ENCODE results near the gene ARHGEF6.

DNA sequence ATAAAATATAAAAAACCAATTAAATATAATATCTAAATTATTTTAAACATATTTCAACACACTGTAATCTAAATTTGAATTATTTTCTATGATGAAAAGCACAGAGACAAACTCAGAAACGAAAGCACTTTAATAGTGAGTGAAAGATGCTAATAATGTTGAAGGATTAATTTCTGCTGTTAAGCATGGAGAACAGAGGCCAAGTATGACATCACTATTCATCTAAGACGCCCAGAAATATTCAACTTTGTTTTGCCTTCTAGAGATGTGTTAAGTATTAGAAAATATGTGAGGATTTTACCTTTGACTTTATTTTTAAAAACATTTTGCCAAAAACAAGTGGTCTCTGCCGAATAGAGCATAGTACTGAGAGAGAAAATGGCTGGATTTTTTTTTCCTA lies 19.3 kb downstream of the ARHGEF6 start:
- TF ChIP-seq, protein P1, sequence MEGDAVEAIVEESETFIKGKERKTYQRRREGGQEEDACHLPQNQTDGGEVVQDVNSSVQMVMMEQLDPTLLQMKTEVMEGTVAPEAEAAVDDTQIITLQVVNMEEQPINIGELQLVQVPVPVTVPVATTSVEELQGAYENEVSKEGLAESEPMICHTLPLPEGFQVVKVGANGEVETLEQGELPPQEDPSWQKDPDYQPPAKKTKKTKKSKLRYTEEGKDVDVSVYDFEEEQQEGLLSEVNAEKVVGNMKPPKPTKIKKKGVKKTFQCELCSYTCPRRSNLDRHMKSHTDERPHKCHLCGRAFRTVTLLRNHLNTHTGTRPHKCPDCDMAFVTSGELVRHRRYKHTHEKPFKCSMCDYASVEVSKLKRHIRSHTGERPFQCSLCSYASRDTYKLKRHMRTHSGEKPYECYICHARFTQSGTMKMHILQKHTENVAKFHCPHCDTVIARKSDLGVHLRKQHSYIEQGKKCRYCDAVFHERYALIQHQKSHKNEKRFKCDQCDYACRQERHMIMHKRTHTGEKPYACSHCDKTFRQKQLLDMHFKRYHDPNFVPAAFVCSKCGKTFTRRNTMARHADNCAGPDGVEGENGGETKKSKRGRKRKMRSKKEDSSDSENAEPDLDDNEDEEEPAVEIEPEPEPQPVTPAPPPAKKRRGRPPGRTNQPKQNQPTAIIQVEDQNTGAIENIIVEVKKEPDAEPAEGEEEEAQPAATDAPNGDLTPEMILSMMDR (IDR thresholded peaks at IDR 0.05): no peak
- TF ChIP-seq POLR2A (IDR thresholded peaks at IDR 0.05) (no peak), EP300 (IDR thresholded peaks at IDR 0.05; ENCODE audit: low read depth) (no peak)
